Lung (tissue), 12 donors: ENCODE results near the gene MAGEF1. TPM values are rescaled to one million over a fixed set of nuclear protein-coding genes. Genes with fewer than 3 reads are reported as not detected.

Experiments
- ATAC-seq: fragments of 200-7000 bp; cut with Tn5 transposase; one replicate; pipeline ENCODE4 v1.9.1; 2020; ENCODE audit warnings: moderate number of reproducible peaks; ENCODE audit not compliant: insufficient read depth, low FRiP score
- DNase-seq, 3 donors: peaks; one replicate each; pipeline ENCODE4 v3.0.0-alpha.2; 2013 to 2017
- H3K27ac ChIP-seq, 2 donors: one replicate each; pipeline ENCODE4 v1.5.1; 2013; ENCODE audit warnings: mild to moderate bottlenecking in 2 of 2, moderate library complexity in 2 of 2, control low read depth in 1 of 2, inconsistent platforms in 1 of 2, low read depth in 1 of 2, low read length in 1 of 2
- H3K27me3 ChIP-seq, 3 donors: one replicate each; pipeline ENCODE4 v1.5.1; 2013; ENCODE audit warnings: low read length in 2 of 3; ENCODE audit not compliant: control insufficient read depth in 3 of 3, insufficient read depth in 3 of 3
- H3K36me3 ChIP-seq, 4 donors: one replicate each; pipeline ENCODE4 v1.5.1; 2013; ENCODE audit warnings: low read length in 4 of 4, mild to moderate bottlenecking in 1 of 4, moderate library complexity in 1 of 4; ENCODE audit not compliant: control insufficient read depth in 4 of 4, insufficient read depth in 4 of 4
- H3K4me1 ChIP-seq, 5 donors: one replicate each; pipeline ENCODE4 v1.5.1; 2013; ENCODE audit warnings: low read length in 5 of 5, mild to moderate bottlenecking in 2 of 5, moderate library complexity in 1 of 5; ENCODE audit not compliant: control insufficient read depth in 5 of 5, insufficient read depth in 5 of 5
- H3K4me3 ChIP-seq: one replicate; pipeline ENCODE4 v1.5.1; 2013; ENCODE audit warnings: mild to moderate bottlenecking, control low read depth, moderate library complexity
- H3K9ac ChIP-seq, 2 donors: one replicate each; pipeline ENCODE4 v1.5.1; 2013; ENCODE audit warnings: low read length in 2 of 2, control low read depth in 1 of 2; ENCODE audit not compliant: insufficient read depth in 1 of 2
- H3K9me3 ChIP-seq, 4 donors: one replicate each; pipeline ENCODE4 v1.5.1; 2013; ENCODE audit warnings: low read length in 3 of 4, mild to moderate bottlenecking in 1 of 4, moderate library complexity in 1 of 4; ENCODE audit not compliant: control insufficient read depth in 4 of 4, insufficient read depth in 3 of 4
- CTCF ChIP-seq: IDR thresholded peaks from 2 replicates; pipeline ENCODE4 v1.5.1; 2012; ENCODE audit warnings: mild to moderate bottlenecking; ENCODE audit errors: control extremely low read depth, extremely low read depth
- WGBS, 2 donors: extraction: QIAGEN DNeasy Blood & Tissue Kit; methylation state at CpG; one replicate each; pipeline ENCODE4 v1.1.7; 2013; 5-methylcytosine and 5-hydroxymethylcytosine counted together
- polyA plus RNA-seq, 2 donors: library from polyadenylated mRNA; stranded (reverse); fragments of 200-250 nt; gene quantifications; one replicate each; pipeline ENCODE4 v1.2.1, GENCODE V29; 2013
- total RNA-seq, 2 donors: library from RNA; depleted of rRNA in 1 of 2; stranded (reverse); fragments of >200 nt in 1 of 2; gene quantifications; one replicate each; pipeline ENCODE4 v1.2.1, GENCODE V29; 2014 to 2021
- donor health status: control.
- donor health status: control.
- donor health status: Bipolar disorder and iron deficiency.
- donor health status: healthy.
- donor health status: DM: yes; HTN: yes; CAD: no.

Gene MAGEF1
- total and polyA plus RNA-seq, 4 donors: 30.1 to 36.1 (median 33.1) TPM

GRCh38 chr3:184733971-184734608, 22.2 kb upstream of the MAGEF1 start:
- 86 to 91% methylated on average over 8 of the region's 8 CpGs for WGBS, 2 donors
- no peak for ATAC-seq

GRCh38 chr3:184733181-184733580, 21.3 kb upstream of the MAGEF1 start:
- no peak for ATAC-seq
- Histone ChIP-seq H3K36me3 (no peaks in the 10 kb centered on the region), H3K27ac (no peak overlapping the region), H3K4me1 (peaks cover 0 to 20% (median 7%) of the 10 kb centered on the region in 5 donors), H3K9ac (no peak overlapping the region), H3K4me3 (no peak overlapping the region), H3K27me3 (no peaks in the 10 kb centered on the region), H3K9me3 (no peaks in the 10 kb centered on the region)
- WGBS, 2 donors: 92 to 94% methylated on average over 4 of the region's 4 CpGs
- DNase-seq: no peak
- no peak for TF ChIP-seq CTCF

More at GRCh38 chr3:184733971-184734608, 22.2 kb upstream of the MAGEF1 start:
- H3K4me3 ChIP-seq: no peak overlapping the region
- H3K36me3 ChIP-seq: no peaks in the 10 kb centered on the region
- no peak for DNase-seq
- no peak overlapping the region for H3K9ac ChIP-seq
- H3K9me3 ChIP-seq: no peaks in the 10 kb centered on the region
- TF ChIP-seq CTCF: no peak
- H3K4me1 ChIP-seq: peaks cover 0 to 25% (median 12%) of the 10 kb centered on the region in 5 donors
- no peaks in the 10 kb centered on the region for H3K27me3 ChIP-seq
- H3K27ac ChIP-seq: no peak overlapping the region

- Histone ChIP-seq H3K36me3 (no peaks in the 10 kb centered on the region), H3K9ac (no peak overlapping the region), H3K9me3 (no peaks in the 10 kb centered on the region), H3K27me3 (no peaks in the 10 kb centered on the region), H3K4me3 (no peak overlapping the region), H3K4me1 (peaks cover 0 to 15% (median 4%) of the 10 kb centered on the region in 5 donors), H3K27ac (no peak overlapping the region)
- DNase-seq (peak in 1 of 3 donors; percentile 38), ATAC-seq (no peak)
- WGBS, 2 donors: 74 to 75% methylated on average over 11 of the region's 11 CpGs
- TF ChIP-seq CTCF: no peak
Observed at GRCh38 chr3:184731786-184732537, 20.1 kb upstream of the MAGEF1 start.
